ENCODE results near the gene SLC5A7.

Gene SLC5A7

GRCh38 chr2:107986278-107987217, at the start of gene SLC5A7:
Gene SLC5A7 (plus strand): TSS chr2:107986524. CDS start chr2:107988156, 1,632 bp downstream.
- no peak for DNase-seq

DNA sequence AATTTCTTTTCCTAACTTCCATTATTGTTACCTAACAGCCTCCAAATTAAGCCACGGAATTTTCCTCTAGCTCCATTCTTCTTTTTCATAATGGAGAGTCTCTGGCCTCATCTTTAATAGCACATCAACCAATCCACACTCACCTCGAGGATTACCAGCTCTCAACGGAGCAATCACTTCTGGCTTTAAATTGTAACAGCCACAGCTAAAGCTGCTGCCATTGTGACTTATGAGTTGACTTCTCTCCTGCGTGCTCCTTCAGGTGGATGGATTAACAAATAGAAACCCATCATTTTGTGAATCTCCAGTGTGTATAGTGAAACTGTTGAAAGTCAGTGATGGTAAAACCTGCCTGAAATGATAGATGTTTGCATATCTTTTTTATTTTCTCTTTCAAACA, 24.9 kb upstream of the SLC5A7 start:
- DNase-seq = no peak

GRCh38 chr2:107964185-107964584, 22.1 kb upstream of the SLC5A7 start:
- no peak for DNase-seq

DNA sequence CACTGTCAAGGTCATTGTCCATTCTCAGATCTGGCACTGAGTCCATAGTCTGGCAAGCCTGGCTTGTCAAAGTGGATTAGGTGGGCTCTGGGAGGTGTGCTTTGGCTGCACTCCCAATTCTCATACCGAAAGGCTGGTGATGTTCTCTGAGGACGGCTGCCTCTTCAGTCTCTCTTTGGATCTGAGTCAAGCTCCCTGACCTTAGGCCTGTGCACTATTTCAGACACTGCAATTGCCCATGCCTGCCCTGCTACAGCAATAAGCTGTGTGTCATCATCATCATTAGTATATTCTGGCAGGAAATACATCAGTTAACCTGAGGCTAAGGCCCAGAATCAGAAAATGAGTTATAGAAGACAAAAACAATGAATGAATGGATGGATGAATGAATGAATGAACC, 1.6 kb upstream of the SLC5A7 start:
- DNase-seq = no peak

GRCh38 chr2:107988108-107988507, 1.8 kb downstream of the SLC5A7 start:
- no peak for DNase-seq

DNA sequence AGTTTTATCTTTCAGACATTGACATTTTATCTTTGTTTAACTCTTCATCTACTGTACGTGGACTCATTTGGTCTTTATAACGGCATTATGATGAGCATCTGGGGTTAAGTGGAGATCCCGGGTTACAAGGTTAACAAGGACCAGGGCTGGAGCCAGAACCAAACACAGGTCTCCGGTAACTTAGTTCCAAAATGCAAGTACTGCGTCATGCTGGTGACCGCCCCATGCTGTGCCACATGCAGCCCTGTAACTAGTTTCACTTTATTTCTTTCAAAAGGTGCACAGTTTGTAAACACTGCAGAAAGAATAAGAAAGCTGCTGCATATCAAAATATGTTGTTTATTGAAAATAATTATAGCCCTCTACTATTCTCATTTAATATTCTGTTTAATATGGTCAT, 3.1 kb downstream of the SLC5A7 start:
- DNase-seq = no peak

DNA sequence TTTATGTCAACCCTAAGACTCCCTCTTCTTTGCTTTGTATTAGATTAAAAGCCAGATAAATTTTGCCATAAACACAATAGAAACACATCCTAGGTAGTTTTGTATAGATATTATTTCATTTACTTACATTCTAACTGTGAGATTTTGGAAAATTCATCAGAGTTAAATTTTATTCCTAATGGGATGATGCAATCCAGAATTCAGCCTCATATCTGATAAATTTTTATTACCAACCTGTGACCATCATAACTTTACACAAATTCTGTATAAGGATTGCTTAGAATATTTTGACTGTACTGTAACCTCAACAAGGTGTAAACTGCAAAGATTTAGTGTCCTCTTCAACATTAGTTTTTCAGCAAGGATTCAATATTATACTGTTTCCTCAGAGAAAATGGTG, 4.4 kb downstream of the SLC5A7 start:
- DNase-seq = no peak

GRCh38 chr2:107992069-107992468, 5.7 kb downstream of the SLC5A7 start:
- no peak for DNase-seq

DNA sequence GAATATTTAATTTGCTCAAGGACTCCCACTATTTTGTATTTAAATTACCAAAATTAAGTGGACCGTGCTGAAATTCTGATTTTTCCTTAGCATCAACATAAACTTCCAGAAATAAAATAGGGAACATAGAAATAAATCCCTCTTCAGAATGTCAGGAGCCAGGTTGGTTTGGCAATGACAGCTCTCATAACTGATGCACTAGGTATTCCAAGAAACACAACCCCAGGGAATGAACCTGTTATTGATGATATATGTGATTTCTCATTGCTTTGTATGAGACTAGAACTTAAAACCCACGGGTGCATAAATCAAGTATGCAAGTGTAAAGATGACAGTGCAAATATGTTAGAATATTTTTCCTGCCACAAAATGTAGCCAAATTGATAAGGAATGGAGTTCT, 12.8 kb downstream of the SLC5A7 start:
- DNase-seq = no peak

GRCh38 chr2:108010912-108011591, 24.7 kb downstream of the SLC5A7 start:
- no peak for DNase-seq

DNA sequence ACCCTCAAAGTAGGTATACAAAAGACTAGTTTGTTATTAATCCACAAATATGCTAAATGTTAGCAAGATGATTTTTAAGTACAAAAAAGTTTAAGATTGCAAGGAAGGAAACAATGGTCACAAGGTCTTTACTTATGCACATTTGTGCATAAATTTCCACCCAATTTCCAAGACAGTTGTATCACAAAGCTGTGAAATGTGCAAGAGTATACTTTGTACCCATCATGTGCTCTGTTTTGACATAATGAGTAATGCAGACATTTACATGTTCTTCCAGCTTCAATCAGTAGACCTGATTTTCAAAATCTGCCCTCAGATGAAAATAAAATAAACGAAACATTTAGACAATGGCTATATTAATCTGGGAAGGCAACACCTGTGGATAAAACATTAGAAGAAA, 27.0 kb downstream of the SLC5A7 start:
- DNase-seq = no peak

DNA sequence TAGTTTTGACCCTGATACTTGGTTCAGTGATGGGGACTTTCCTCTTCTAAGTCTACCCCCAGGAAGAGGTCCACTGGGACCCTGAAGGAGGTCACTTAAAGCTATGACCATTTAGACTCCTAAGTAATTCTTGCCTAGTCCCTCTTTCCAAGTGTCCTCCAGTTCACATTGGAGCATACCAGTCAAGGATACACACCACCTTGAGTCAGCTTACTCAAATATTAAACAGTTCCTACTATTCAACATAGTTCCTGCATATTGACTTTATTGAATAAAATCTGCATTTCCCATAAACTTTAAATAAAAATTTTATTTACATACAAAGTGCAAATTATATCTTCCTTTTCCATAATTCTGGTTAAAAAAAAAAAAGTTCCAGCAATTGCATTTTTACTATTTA, 36.3 kb downstream of the SLC5A7 start:
- no peak for DNase-seq

- DNase-seq = no peak
Observed at GRCh38 chr2:108023776-108024175, 37.5 kb downstream of the SLC5A7 start.

DNA sequence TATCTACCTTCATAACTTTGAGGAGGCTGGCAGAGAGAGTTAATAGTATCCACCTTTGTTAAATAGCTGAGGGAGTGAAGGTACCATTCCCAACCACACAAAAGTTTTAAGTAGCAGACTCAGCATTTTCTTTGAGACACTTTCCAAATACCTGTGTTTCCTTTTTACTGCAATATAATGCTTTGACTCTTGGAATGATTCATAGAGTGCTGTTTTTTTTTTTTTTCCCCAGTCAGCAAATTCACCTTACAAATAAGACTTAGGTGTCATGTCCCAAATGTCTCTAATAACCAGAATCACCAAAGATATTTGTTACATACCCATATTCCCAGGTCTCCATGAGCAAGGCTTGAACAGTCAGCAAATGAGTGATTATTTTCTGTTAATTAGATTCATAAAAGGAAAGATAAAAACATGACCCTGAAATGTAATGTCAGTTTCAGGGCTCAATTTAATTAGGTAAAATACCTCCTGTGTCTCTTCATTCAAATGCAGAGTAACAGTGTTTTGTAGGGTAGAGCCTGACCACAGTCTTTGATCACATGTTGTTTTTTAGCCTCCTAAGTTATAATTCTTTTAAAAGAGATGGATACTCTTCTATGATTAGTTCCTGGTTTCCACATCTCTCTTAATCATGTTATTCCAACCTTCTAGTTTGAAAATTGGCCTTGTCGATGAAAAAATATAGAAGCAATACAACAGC, 39.9 kb downstream of the SLC5A7 start:
- no peak for DNase-seq

DNA sequence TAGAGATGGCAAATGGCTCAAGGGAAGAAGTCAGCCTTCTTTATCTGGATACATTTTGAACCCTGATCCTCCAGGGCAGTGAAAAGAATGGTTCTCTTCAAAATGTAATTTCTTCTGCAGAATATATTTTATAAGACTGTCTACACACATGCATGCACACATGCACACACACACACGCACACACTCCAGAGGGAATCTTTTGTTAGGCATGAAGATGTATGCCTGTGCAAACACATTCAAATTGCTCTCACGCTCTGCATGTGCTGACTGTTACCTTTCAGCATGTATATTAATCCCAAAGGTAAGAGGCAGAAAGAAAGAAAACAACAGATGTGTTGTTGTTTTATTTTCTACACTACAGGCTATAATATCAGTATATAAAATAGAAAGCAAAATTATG, 43.2 kb downstream of the SLC5A7 start:
- no peak for DNase-seq

DNA sequence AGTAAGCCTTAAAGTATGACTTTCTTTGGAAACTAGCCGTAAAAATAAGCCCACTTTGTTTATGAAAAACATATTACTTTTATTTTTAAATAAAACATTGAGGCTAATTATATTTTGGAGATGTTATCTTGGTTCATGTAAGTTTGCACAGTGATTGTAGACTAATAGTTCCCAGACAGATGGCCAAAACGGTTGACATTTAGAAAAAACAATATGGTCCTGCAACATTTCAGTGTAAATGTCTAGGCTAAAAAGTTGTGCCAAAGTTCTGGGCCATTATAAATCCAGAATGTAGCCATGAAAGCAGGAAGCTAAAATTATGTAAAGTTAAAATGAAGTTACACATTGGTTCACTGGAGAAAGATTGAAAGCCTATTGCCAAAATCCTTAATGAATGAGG, 43.6 kb downstream of the SLC5A7 start:
- DNase-seq = no peak

DNA sequence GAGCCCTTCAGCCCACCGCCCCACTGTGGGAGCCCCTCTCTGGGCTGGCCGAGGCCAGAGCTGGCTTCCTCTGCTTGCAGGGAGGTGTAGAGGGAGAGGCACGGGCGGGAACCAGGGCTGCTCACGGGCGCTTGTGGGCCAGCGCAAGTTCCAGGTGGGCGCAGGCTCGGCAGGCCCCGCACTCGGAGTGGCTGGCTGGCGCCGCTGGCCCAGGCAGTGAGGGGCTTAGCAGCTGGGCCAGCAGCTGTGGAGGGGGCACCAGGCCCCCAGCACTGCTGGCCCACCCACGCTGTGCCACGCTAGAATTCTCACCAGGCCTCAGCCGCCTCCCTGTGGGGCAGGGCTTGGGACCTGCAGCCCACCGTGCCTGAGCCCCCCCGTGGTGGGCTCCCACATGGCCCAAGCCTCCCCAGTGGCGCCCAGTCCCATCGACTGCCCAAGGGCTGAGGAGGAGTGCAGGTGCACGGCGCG, 45.2 kb downstream of the SLC5A7 start:
- no peak for DNase-seq

- DNase-seq = no peak
Observed at GRCh38 chr2:108034843-108035242, 48.5 kb downstream of the SLC5A7 start.

- DNase-seq = no peak
Observed at GRCh38 chr2:108048752-108049151, 62.4 kb downstream of the SLC5A7 start.

GRCh38 chr2:108058576-108059137, 72.3 kb downstream of the SLC5A7 start:
- DNase-seq = no peak

DNA sequence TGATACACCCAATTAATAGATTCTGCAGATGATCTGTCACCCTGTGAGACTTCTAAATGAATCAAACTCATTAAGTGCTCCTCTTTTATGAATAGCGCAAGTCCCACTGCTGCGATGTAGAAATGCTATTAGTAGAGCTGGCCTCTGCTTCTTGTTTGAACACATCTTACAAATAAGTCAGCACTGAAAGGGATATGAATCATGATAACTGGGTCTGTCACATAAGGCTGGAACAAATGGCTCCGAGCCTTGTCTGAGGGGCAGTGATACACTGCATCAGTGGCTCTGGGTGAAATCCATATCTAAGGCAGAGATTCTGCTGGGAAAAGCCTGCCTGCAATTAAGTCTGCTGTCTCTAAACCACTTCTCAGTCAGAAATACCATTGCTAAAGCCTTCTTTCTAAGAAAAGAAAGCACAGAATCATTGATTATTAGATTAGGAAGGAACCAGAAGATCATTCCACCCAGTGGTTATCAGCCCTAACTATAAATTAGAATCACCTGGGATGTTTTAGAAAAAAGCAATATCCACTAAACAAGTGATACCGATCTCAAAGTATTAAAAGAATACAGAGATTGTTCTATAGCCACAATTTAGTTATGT, 75.2 kb downstream of the SLC5A7 start:
- no peak for DNase-seq
